Hair follicular keratinocyte (primary cell): Measurements from ENCODE around the gene CADM2. TPM values are rescaled to one million over a fixed set of nuclear protein-coding genes. Genes with fewer than 3 reads are reported as not detected.

ENCODE experiments used
- total RNA-seq: library from RNA; depleted of rRNA; stranded (reverse); fragments of >200 nt; gene quantifications from 2 replicates; pipeline ENCODE4 v1.2.3, GENCODE V29; 2015

CADM2 gene
- not detected in 2 replicates for total RNA-seq

GRCh38 chr3:84958495-84959469, at the start of gene CADM2:
CADM2 (plus strand) TSS chr3:84958989.

